ENCODE measurements around the gene SLC13A4.

DNA sequence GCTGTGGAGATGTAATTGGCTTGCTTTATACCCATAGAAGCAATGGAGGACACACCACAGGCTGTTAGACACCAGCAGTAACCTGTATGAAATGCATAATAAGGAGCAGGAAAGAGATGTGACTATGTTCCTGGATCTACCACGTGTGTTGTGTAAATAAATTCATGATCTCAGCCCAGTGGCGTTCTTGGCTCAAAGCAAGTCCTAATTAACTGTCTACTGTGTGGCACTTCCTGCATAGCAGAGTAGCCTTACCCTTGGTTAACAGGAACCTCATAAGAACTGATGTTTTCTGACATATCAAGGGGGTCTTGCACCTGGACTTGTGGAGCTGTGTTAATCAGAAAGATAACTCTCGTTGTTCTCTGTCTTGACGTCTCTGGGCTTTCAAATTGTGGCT lies 46.3 kb upstream of the SLC13A4 start:
- TF ChIP-seq CTCF (conservative IDR thresholded peaks at IDR 0.05; ENCODE audit: low read length): no peak
- no peak for TF ChIP-seq EZH2phosphoT487 (IDR thresholded peaks at IDR 0.05; ENCODE audit: borderline replicate concordance, low read depth, low read length)

All from OCI-LY7 (cell line).